HCT116 (cell line): ENCODE results near the gene RYR2. TPM values are rescaled to one million over a fixed set of nuclear protein-coding genes. Genes with fewer than 3 reads are reported as not detected.

Source experiments
- ATAC-seq: fragments of 200-7000 bp; cut with Tn5 transposase; 2 replicates; pipeline ENCODE4 v1.9.1; 2020; ENCODE audit warnings: mild to moderate bottlenecking, moderate library complexity
- BruUV-seq: library from RNA; stranded (reverse); fragments of 400-500 nt; replicated peaks from 2 replicates; lab custom pipeline; 2021; lab: Mats Ljungman, UMichigan
- CTCF ChIA-PET: fragments of 300-600 bp; sonication (Branson Sonifier 250); formaldehyde crosslinking; loops from one replicate; lab custom pipeline; 2021; ENCODE audit warnings: antibody characterized with exemption; lab: Charles Lee
- POLR2A ChIA-PET: fragments of 300-600, 350-600 bp; sonication (Branson Sonifier 250); formaldehyde crosslinking; loops from one replicate; lab custom pipeline; 2021; ENCODE audit warnings: antibody characterized with exemption; lab: Charles Lee
- RAD21 ChIA-PET, 2 experiments: fragments of 300-600 bp; sonication (Branson Sonifier 250); formaldehyde crosslinking; loops; one replicate each; lab custom pipeline; 2023; ENCODE audit warnings: low total read pairs in 2 of 2; ENCODE audit not compliant: uncharacterized antibody in 2 of 2, unreplicated experiment in 2 of 2, low non-redundant PET in 1 of 2; lab: Charles Lee
- DNase-seq: peaks from one replicate; pipeline ENCODE4 v3.0.0-alpha.2; 2010; ENCODE audit warnings: low read depth, low spot score
- H2AFZ ChIP-seq: fragments of 200-600 bp; shearing (Covaris generic), sonication (generic); 2 replicates; pipeline ENCODE4 v1.6.1; 2017; ENCODE audit warnings: low read depth, mixed run types, mixed read lengths, antibody characterized with exemption, low read length; ENCODE audit not compliant: poor library complexity, severe bottlenecking
- H3K27ac ChIP-seq: 2 replicates; pipeline ENCODE4 v1.5.1; 2012; ENCODE audit warnings: low read depth, low read length
- H3K27me3 ChIP-seq: fragments of 200-600 bp; sonication (generic); 2 replicates; pipeline ENCODE4 v1.6.1; 2016; ENCODE audit warnings: mixed run types, low read length, mixed read lengths; ENCODE audit not compliant: insufficient read depth
- H3K36me3 ChIP-seq, 2 experiments: fragments of 200-500 bp in 1 of 2; fragments of 200-600 bp in 1 of 2; sonication (Bioruptor generic) in 1 of 2; sonication (generic) in 1 of 2; 2 replicates each; pipeline versions ENCODE4 v1.5.1 to v1.6.1; 2014 to 2016; ENCODE audit warnings: low read length in 2 of 2, inconsistent platforms in 1 of 2, mixed read lengths in 1 of 2, mixed run types in 1 of 2; ENCODE audit not compliant: insufficient read depth in 2 of 2, control insufficient read depth in 1 of 2
- H3K4me1 ChIP-seq, 2 experiments: fragments of 200-600 bp in 1 of 2; sonication (generic) in 1 of 2; 2 replicates each; pipeline versions ENCODE4 v1.5.1 to v1.6.1; 2012 to 2017; ENCODE audit warnings: low read length in 2 of 2, inconsistent platforms in 1 of 2, mild to moderate bottlenecking in 1 of 2, mixed read lengths in 1 of 2, mixed run types in 1 of 2, moderate library complexity in 1 of 2; ENCODE audit not compliant: insufficient read depth in 2 of 2, control insufficient read depth in 1 of 2
- H3K4me2 ChIP-seq: fragments of 200-600 bp; sonication (generic); 2 replicates; pipeline ENCODE4 v1.6.1; 2017; ENCODE audit warnings: mixed run types, low read length, mixed read lengths
- H3K4me3 ChIP-seq, 2 experiments: fragments of 200-600 bp in 1 of 2; sonication (generic) in 1 of 2; replicated peaks in 1 of 2; 2 replicates each; pipeline ENCODE4 v1.5.1; 2011 to 2016; ENCODE audit warnings: low read length in 2 of 2, control low read depth in 1 of 2, low read depth in 1 of 2, mild to moderate bottlenecking in 1 of 2, mixed read lengths in 1 of 2, mixed run types in 1 of 2
- H3K79me2 ChIP-seq: fragments of 200-600 bp; sonication (generic); 2 replicates; pipeline ENCODE4 v1.6.1; 2017; ENCODE audit warnings: mild to moderate bottlenecking, mixed run types, low read length, moderate library complexity, mixed read lengths; ENCODE audit not compliant: insufficient read depth
- H3K9ac ChIP-seq: fragments of 200-600 bp; sonication (generic); 2 replicates; pipeline ENCODE4 v1.6.1; 2016; ENCODE audit warnings: low read length, mixed read lengths
- H3K9me2 ChIP-seq: fragments of 200-600 bp; sonication (generic), shearing (Covaris generic); 2 replicates; pipeline ENCODE4 v1.6.1; 2017; ENCODE audit warnings: mixed run types, mild to moderate bottlenecking, moderate library complexity; ENCODE audit not compliant: insufficient read depth
- H3K9me3 ChIP-seq, 2 experiments: fragments of 200-500 bp in 1 of 2; fragments of 200-600 bp in 1 of 2; sonication (Bioruptor generic) in 1 of 2; sonication (generic) in 1 of 2; 2 replicates each; pipeline ENCODE4 v1.6.1; 2014 to 2017; ENCODE audit warnings: low read length in 2 of 2, mixed read lengths in 2 of 2, inconsistent platforms in 1 of 2, low read depth in 1 of 2, mild to moderate bottlenecking in 1 of 2, mixed run types in 1 of 2, moderate library complexity in 1 of 2; ENCODE audit not compliant: control insufficient read depth in 1 of 2, insufficient read depth in 1 of 2
- H4K20me1 ChIP-seq: fragments of 200-600 bp; sonication (generic), shearing (Covaris generic); 2 replicates; pipeline ENCODE4 v1.6.1; 2017; ENCODE audit warnings: mixed run types, mild to moderate bottlenecking, moderate library complexity; ENCODE audit not compliant: insufficient read depth
- CBX3 ChIP-seq: IDR thresholded peaks from 2 replicates; pipeline ENCODE4 v1.6.1; 2012; ENCODE audit warnings: low read depth
- CEBPB ChIP-seq: IDR thresholded peaks from 2 replicates; pipeline ENCODE4 v1.6.1; 2012; ENCODE audit warnings: low read depth
- EGR1 ChIP-seq: IDR thresholded peaks from 2 replicates; pipeline ENCODE4 v1.6.1; 2012; ENCODE audit warnings: low read depth
- ELF1 ChIP-seq: IDR thresholded peaks from 2 replicates; pipeline ENCODE4 v1.6.1; 2012; ENCODE audit warnings: low read depth, borderline replicate concordance
- EZH2 ChIP-seq: fragments of 200-600 bp; sonication (generic); IDR thresholded peaks from 2 replicates; pipeline ENCODE4 v1.6.1; 2017; ENCODE audit warnings: antibody characterized with exemption, mixed run types
- POLR2A ChIP-seq: IDR thresholded peaks from 2 replicates; pipeline ENCODE4 v1.7.0; 2011; ENCODE audit warnings: borderline replicate concordance; ENCODE audit not compliant: insufficient read depth, insufficient read length; ENCODE audit errors: extremely low read depth
- RAD21 ChIP-seq: IDR thresholded peaks from 2 replicates; pipeline ENCODE4 v1.6.1; 2012; ENCODE audit warnings: low read depth, mild to moderate bottlenecking
- SP1 ChIP-seq: IDR thresholded peaks from 2 replicates; pipeline ENCODE4 v1.6.1; 2012; ENCODE audit warnings: low read depth
- SRF ChIP-seq: IDR thresholded peaks from 2 replicates; pipeline ENCODE4 v1.6.1; 2012; ENCODE audit warnings: low read depth
- TCF7L2 ChIP-seq: IDR thresholded peaks from 2 replicates; pipeline ENCODE4 v1.7.0; 2011; ENCODE audit warnings: borderline replicate concordance, inconsistent platforms; ENCODE audit not compliant: insufficient read depth, insufficient read length; ENCODE audit errors: extremely low read depth
- YY1 ChIP-seq: IDR thresholded peaks from 2 replicates; pipeline ENCODE4 v1.6.1; 2011; ENCODE audit warnings: low read length, low read depth, moderate library complexity, mild to moderate bottlenecking; ENCODE audit not compliant: insufficient replicate concordance; ENCODE audit errors: extremely low read depth
- ZFX ChIP-seq: fragments of 450-650 bp; IDR thresholded peaks from 2 replicates; pipeline ENCODE4 v1.6.1; 2017
- ZNF274 ChIP-seq: fragments of 200-500 bp; sonication (Bioruptor generic); IDR thresholded peaks from 2 replicates; pipeline ENCODE4 v1.6.1; 2014; ENCODE audit warnings: mild to moderate bottlenecking, low read depth, low read length, inconsistent platforms
- intact Hi-C: fragments of 100-400 bp; cut with micrococcal nuclease; formaldehyde crosslinking; loops from 2 replicates; pipeline ENCODE4 v1.10.0; 2022
- total RNA-seq: library from RNA; stranded (reverse); gene quantifications from one replicate; pipeline ENCODE4 v1.2.1, GENCODE V29; 2021; ENCODE audit not compliant: unreplicated experiment
- TF ChIP-seq, protein P1 (sequence below): IDR thresholded peaks from 2 replicates; pipeline ENCODE4 v1.6.1; 2012
- TF ChIP-seq, protein P2 (sequence below): IDR thresholded peaks from 2 replicates; pipeline ENCODE4 v1.6.1; 2011; ENCODE audit warnings: mild to moderate bottlenecking, low read length, moderate library complexity; ENCODE audit not compliant: insufficient replicate concordance; ENCODE audit errors: extremely low read depth
- TF ChIP-seq, protein P3 (sequence below): IDR thresholded peaks from 2 replicates; pipeline ENCODE4 v1.6.1; 2012; ENCODE audit warnings: low read depth

The RYR2 gene
- total RNA-seq, 1 experiment from 2014 or later: 0.02 TPM

DNA sequence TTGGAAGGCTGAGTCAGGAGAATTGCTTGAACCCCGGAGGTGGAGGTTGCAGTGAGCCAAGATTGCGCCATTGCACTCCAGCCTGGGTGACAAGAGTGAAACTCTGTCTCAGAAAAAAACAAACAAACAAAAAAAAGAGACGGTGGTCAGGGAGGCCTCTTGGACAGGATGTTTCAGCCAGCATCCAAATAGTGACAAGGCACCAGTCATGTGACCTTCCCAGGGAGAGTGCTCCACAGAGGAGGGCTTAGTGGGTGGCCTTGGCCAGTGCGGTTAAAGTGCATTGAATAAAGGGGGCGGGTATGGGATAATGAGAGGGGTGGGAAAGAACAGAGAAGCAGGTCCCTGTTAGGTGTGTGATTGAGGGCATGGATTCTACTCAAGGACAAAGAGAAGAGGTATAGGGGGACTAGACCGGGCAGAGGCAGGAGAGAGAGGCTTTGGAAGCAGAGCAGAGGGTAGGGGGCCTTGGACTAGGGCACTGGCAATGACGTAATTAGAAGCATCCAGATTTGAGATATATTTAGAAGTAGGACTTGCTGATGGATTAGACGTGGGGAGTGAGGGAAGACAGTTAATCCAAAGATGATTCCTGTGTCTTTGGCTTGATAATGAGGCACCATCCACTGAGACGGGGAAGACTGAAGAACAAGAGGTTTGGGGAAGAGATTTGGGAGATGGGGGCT lies 12.0 kb upstream of the RYR2 start:
- no peaks in the 10 kb centered on the region for H3K9me3 ChIP-seq
- ChIA-PET POLR2A (no interaction called here), CTCF (no interaction called here), RAD21 (no interaction called here)
- H3K27ac ChIP-seq: no peak overlapping the region
- no peaks in the 10 kb centered on the region; the same call in 1 of the 2 replicates for H3K27me3 ChIP-seq
- H2AFZ ChIP-seq: no peak overlapping the region
- H4K20me1 ChIP-seq: no peaks in the 10 kb centered on the region
- no TSS peak for BruUV-seq
- TF ChIP-seq RAD21 (no peak), SP1 (no peak), YY1 (no peak), POLR2A (no peak), CBX3 (no peak), EGR1 (no peak), TCF7L2 (no peak), ZNF274 (no peak), ELF1 (no peak), EZH2 (no peak), ZFX (no peak), SRF (no peak), CEBPB (no peak)
- TF ChIP-seq, protein P1, sequence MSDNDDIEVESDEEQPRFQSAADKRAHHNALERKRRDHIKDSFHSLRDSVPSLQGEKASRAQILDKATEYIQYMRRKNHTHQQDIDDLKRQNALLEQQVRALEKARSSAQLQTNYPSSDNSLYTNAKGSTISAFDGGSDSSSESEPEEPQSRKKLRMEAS: no peak
- TF ChIP-seq, protein P2, sequence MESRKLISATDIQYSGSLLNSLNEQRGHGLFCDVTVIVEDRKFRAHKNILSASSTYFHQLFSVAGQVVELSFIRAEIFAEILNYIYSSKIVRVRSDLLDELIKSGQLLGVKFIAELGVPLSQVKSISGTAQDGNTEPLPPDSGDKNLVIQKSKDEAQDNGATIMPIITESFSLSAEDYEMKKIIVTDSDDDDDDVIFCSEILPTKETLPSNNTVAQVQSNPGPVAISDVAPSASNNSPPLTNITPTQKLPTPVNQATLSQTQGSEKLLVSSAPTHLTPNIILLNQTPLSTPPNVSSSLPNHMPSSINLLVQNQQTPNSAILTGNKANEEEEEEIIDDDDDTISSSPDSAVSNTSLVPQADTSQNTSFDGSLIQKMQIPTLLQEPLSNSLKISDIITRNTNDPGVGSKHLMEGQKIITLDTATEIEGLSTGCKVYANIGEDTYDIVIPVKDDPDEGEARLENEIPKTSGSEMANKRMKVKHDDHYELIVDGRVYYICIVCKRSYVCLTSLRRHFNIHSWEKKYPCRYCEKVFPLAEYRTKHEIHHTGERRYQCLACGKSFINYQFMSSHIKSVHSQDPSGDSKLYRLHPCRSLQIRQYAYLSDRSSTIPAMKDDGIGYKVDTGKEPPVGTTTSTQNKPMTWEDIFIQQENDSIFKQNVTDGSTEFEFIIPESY: no peak
- TF ChIP-seq, protein P3, sequence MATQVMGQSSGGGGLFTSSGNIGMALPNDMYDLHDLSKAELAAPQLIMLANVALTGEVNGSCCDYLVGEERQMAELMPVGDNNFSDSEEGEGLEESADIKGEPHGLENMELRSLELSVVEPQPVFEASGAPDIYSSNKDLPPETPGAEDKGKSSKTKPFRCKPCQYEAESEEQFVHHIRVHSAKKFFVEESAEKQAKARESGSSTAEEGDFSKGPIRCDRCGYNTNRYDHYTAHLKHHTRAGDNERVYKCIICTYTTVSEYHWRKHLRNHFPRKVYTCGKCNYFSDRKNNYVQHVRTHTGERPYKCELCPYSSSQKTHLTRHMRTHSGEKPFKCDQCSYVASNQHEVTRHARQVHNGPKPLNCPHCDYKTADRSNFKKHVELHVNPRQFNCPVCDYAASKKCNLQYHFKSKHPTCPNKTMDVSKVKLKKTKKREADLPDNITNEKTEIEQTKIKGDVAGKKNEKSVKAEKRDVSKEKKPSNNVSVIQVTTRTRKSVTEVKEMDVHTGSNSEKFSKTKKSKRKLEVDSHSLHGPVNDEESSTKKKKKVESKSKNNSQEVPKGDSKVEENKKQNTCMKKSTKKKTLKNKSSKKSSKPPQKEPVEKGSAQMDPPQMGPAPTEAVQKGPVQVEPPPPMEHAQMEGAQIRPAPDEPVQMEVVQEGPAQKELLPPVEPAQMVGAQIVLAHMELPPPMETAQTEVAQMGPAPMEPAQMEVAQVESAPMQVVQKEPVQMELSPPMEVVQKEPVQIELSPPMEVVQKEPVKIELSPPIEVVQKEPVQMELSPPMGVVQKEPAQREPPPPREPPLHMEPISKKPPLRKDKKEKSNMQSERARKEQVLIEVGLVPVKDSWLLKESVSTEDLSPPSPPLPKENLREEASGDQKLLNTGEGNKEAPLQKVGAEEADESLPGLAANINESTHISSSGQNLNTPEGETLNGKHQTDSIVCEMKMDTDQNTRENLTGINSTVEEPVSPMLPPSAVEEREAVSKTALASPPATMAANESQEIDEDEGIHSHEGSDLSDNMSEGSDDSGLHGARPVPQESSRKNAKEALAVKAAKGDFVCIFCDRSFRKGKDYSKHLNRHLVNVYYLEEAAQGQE: no peak
- H3K79me2 ChIP-seq: no peaks in the 10 kb centered on the region
- intact Hi-C loops: no loop called here
- no peak overlapping the region for H3K4me2 ChIP-seq
- H3K36me3 ChIP-seq: no peaks in the 10 kb centered on the region
- DNase-seq: no peak
- H3K9me2 ChIP-seq: no peaks in the 10 kb centered on the region
- no peak overlapping the region for H3K4me3 ChIP-seq
- no peak overlapping the region for H3K9ac ChIP-seq
- no peaks in the 10 kb centered on the region for H3K4me1 ChIP-seq
- ATAC-seq: no peak
